DND-41 (cell line): ENCODE results near the gene GPR132.

Experiments
- EZH2 ChIP-seq: IDR thresholded peaks from 3 replicates; pipeline ENCODE4 v1.6.1; 2012; ENCODE audit warnings: borderline replicate concordance, low read depth, mild to moderate bottlenecking, moderate library complexity, low read length, inconsistent platforms; ENCODE audit not compliant: severe bottlenecking
- TF ChIP-seq, protein P1 (sequence below): IDR thresholded peaks from 2 replicates; pipeline ENCODE4 v1.5.1; 2012; ENCODE audit warnings: borderline replicate concordance, low read length, moderate library complexity, mild to moderate bottlenecking; ENCODE audit not compliant: poor library complexity, severe bottlenecking; ENCODE audit errors: extremely low read depth

DNA sequence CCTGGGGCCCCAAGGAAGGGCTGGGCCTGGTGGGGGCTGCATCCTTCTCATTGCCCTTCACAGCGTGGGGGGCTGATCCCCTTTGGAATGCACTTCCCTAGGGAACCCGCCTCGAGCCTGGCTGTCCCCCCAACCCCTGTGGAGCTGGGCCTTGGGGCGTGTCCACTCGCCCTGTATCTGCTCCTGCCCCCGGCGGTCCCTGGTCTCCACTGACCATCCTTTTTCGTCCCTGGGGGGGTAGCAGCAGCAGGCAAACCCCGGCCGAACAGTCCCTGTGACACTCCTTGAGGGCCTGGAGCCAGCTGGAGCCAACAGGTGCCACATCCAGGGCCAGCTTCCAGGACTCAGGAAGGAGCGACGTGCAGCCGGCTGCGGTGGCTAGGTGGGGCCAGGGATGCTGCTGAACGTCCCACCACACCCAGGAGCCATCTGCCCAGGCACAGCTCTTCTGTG lies 9.4 kb upstream of the GPR132 start:
- TF ChIP-seq, protein P1, sequence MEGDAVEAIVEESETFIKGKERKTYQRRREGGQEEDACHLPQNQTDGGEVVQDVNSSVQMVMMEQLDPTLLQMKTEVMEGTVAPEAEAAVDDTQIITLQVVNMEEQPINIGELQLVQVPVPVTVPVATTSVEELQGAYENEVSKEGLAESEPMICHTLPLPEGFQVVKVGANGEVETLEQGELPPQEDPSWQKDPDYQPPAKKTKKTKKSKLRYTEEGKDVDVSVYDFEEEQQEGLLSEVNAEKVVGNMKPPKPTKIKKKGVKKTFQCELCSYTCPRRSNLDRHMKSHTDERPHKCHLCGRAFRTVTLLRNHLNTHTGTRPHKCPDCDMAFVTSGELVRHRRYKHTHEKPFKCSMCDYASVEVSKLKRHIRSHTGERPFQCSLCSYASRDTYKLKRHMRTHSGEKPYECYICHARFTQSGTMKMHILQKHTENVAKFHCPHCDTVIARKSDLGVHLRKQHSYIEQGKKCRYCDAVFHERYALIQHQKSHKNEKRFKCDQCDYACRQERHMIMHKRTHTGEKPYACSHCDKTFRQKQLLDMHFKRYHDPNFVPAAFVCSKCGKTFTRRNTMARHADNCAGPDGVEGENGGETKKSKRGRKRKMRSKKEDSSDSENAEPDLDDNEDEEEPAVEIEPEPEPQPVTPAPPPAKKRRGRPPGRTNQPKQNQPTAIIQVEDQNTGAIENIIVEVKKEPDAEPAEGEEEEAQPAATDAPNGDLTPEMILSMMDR = no peak
- TF ChIP-seq EZH2 = no peak
